Measurements from ENCODE around the gene ZBTB7A. TPM values are rescaled to one million over a fixed set of nuclear protein-coding genes. Genes with fewer than 3 reads are reported as not detected.

ZBTB7A gene
- 15.3 to 22.1 TPM (median 20.9 TPM) in 5 replicates for total RNA-seq (2022; extraction: Qiagen RNA extraction; ENCODE audit: low read depth)

GRCh38 chr19:4066682-4067395 is at the start of gene ZBTB7A:
ZBTB7A (minus strand) TSS chr19:4066899; CDS start chr19:4055232, 11,667 bp downstream.

GRCh38 chr19:4007021-4007835 is 59.5 kb downstream of the ZBTB7A start, which contains the start of gene PIAS4:
PIAS4 (plus strand) TSS chr19:4007736; CDS start chr19:4007761, 25 bp downstream.

Other genes with a start within 250 kb of the ZBTB7A start
- 0.21 TPM in 1 of 5 replicates, not detected in the others for gene ZFR2, start 197.9 kb downstream of the ZBTB7A start, total RNA-seq (2022; extraction: Qiagen RNA extraction; ENCODE audit: low read depth)
- gene ATCAY, start 186.2 kb downstream of the ZBTB7A start, total RNA-seq (2022; extraction: Qiagen RNA extraction; ENCODE audit: low read depth), result 0.05 to 0.43 TPM (median 0.13 TPM) in 5 replicates
- gene NMRK2, start 133.8 kb downstream of the ZBTB7A start, total RNA-seq (2022; extraction: Qiagen RNA extraction; ENCODE audit: low read depth), result not detected in 5 replicates
- gene DAPK3, start 95.8 kb downstream of the ZBTB7A start, total RNA-seq (2022; extraction: Qiagen RNA extraction; ENCODE audit: low read depth), result 41.5 to 46.1 TPM (median 43.6 TPM) in 5 replicates
- gene EEF2, start 81.4 kb downstream of the ZBTB7A start, total RNA-seq (2022; extraction: Qiagen RNA extraction; ENCODE audit: low read depth), result 859 to 1,088 TPM (median 1,044 TPM) in 5 replicates
- gene PIAS4, start 59.2 kb downstream of the ZBTB7A start, total RNA-seq (2022; extraction: Qiagen RNA extraction; ENCODE audit: low read depth), result 13.7 to 16.9 TPM (median 15.9 TPM) in 5 replicates
- 118 to 168 TPM (median 160 TPM) in 5 replicates for gene MAP2K2, start 57.2 kb upstream of the ZBTB7A start, total RNA-seq (2022; extraction: Qiagen RNA extraction; ENCODE audit: low read depth)
- gene CREB3L3, start 86.7 kb upstream of the ZBTB7A start, total RNA-seq (2022; extraction: Qiagen RNA extraction; ENCODE audit: low read depth), result 0.07 to 0.16 TPM (median 0.11 TPM) in 3 of 5 replicates, not detected in the others
- gene SIRT6, start 115.7 kb upstream of the ZBTB7A start, total RNA-seq (2022; extraction: Qiagen RNA extraction; ENCODE audit: low read depth), result 27.5 to 37.0 TPM (median 31.9 TPM) in 5 replicates
- 0.15 to 0.33 TPM (median 0.22 TPM) in 5 replicates for gene ANKRD24, start 115.8 kb upstream of the ZBTB7A start, total RNA-seq (2022; extraction: Qiagen RNA extraction; ENCODE audit: low read depth)
- 2.7 to 4.6 TPM (median 3.1 TPM) in 5 replicates for gene EBI3, start 162.6 kb upstream of the ZBTB7A start, total RNA-seq (2022; extraction: Qiagen RNA extraction; ENCODE audit: low read depth)
- gene YJU2, start 180.2 kb upstream of the ZBTB7A start, total RNA-seq (2022; extraction: Qiagen RNA extraction; ENCODE audit: low read depth), result 17.6 to 20.8 TPM (median 19.4 TPM) in 5 replicates
- gene SHD, start 212.4 kb upstream of the ZBTB7A start, total RNA-seq (2022; extraction: Qiagen RNA extraction; ENCODE audit: low read depth), result not detected in 5 replicates
- gene TMIGD2, start 235.5 kb upstream of the ZBTB7A start, total RNA-seq (2022; extraction: Qiagen RNA extraction; ENCODE audit: low read depth), result not detected in 5 replicates
- gene FSD1, start 237.7 kb upstream of the ZBTB7A start, total RNA-seq (2022; extraction: Qiagen RNA extraction; ENCODE audit: low read depth), result 6.3 to 9.6 TPM (median 8.5 TPM) in 5 replicates

Measured in A549 treated with GW870086 at 1 μM for 4 hours (cell line).